HG03103 (cell line): ENCODE measurements around the gene HJV.

Experiments used
- ATAC-seq: cut with Tn5 transposase; IDR thresholded peaks from one replicate; pipeline ENCODE4 v1.9.1; 2021; ENCODE audit warnings: low read depth; ENCODE audit not compliant: unreplicated experiment

The HJV gene

DNA sequence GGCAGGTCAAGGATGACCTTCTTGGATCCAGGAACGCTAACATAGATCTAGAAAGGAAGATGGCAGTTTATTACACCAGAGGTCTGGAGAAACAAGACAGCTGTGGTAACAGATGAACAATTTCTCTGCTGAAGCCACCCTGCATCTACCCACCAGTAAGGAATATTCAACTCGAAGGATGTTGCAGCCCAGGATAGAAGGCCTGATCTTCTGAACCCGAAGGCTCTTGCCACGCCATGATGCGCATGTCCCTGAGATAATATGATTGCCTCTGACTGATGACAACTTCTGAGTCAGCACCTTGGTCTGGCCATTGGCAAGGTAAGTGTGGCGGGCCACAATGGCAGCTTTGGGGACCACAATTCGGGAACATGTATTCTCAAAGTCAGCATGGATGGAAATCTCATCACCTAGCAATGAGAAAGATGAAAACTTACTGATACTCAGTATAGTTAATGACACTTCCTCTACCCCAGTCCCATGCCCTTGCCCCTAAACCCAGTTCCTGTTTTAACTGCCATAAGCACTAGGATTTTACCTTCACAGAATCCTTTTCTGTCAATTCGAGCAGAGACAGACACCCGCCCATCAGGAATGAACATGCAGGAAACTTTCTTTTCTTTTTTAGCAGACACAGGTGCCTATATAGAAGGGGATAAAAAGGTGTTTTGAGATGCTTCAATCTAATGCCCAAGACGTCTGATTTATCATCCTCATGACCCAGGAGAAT, 27.0 kb downstream of the HJV start:
- ATAC-seq, result no peak

DNA sequence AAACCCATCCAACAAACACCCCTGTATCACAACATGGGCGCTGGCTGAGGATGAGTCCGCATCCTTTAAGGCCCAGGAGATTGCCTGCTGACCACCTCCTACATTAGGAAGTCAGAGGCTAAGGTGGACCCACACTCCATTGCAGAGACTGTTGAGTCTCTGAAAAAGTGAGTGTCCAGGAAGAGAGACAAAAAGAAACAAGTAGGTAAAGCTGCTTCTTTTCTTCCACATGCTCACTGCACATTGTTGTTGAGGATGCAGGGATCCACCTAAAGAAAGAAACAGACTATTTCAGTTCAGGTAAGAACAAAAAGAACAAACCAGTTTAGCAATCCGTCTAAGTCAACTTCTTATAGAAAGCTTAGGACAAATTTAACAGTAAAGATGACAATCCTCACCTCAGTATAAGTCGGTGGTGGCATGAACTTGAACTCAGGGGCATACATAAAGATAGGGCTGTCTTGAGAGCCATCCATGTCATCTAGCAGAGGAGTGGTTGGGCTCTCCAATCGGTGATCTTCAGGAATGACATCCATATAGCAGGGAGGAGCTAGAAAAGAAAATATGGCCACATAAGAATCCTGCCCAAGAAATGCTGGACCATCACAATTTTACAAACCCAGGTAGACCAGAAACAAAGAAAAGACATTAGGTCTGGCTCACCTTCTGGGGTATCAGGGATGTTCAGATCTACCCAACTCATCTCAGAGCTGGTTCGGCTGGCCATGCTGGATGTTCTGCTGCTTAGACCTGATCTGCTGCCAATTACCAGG, 27.7 kb downstream of the HJV start:
- ATAC-seq, result no peak

DNA sequence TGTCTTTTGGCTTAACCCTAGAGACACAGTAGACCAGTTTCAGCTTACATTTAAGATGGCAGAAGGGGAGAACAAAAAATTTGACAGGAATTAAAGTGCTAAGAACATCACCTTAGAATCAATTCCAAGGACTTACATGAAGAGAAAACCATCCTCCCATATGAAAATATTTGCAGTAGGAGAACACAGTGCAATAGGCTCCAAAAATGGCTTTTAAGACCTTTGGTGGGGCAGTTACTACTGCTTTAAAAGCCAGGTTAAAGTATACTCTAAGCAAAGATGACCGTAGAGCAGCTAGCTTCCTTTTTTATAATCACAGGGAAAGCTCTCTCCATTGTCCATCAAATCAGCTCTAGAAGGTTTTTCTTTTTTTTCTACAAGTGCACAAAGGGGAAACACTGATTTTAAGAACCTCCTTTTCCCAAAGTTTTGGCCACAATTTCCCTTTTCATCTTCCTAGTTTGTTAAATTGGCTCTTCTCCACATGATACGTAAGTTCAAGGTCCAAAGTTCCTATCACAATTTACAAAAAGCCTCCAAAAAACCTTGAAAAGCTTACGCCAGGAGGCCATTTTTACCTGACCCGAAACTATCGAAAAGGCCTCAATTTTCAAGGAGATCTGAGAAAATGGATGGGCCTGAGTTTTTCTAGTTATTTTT, 28.4 kb downstream of the HJV start:
- no peak for ATAC-seq

DNA sequence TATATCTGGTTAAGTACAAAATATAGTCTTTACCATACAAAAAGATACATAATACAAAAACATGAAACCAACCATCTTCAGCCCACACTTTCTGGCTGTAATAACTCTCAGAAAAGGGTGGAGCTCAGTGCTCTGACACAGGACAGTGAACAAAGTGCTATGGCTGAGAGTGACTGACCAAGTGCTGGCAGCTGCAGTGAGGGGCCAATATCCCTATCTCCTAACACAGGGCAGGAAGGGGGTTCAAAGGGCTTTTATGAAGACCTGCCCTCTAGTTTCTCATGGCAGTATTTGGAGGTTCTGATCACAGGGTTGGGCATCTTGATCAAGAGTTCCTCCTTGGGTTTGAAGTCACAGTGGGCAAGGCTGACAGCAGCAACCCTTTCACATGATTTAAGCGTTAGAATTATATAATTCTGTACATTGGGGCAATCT, 29.0 kb downstream of the HJV start:
- ATAC-seq, result no peak

DNA sequence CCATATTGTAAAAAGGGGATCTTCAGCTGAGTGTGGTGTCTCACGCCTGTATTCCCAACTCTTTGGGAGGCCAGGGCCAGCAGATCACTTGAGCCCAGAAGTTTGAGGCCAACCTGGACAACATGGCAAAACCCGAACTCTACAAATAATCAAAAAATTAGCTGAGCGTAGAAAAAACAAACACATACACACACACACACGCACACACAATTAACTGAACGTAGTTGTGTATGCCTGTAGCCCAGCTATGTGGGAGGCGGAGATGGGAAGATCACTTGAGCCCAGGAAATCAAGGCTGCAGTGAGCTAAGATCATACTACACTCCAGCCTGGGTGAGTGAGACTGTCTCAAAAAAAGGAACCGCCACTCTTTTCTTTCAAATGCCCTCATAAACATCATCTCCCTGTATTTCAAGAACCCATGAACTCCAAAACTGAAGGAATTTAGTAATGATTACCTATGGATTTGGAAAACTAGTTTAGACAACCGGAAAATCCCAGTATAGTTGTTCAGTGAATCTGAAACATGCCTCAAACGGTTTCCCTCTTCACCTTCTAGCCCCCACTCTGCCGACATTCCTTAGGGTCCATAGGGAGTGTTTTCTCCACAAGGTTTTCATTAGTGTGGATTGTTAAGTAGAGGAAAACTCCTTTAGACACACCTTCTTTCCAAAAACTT, 29.7 kb downstream of the HJV start:
- no peak for ATAC-seq

DNA sequence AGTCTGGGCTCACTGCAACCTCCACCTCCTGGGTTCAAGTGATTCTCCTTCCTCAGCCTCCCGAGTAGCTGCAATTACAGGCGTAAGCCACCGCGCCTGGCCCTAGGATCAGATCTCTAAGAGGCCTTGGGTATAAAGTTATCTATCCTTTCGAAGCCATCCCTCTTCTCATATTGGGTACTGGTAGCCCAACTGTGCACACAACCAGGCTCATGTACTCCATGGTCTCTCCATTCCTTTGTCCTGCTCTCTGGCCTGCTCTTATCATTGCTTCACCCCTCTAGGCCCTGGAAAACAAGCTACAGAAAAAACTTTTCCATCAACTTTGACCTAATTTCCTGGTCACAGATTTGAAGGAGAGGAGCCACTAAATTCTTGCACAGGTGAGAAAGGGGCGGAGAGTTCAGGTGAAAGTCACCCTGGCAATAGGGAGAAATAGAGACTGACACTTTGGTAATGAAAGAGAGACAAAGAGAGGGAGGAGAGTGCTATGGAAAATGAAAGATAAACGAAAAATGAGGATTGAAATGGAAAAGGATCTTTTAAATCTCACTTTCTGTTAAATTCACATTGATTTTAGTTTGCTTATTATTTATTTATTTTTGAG, 31.2 kb downstream of the HJV start:
- no peak for ATAC-seq

DNA sequence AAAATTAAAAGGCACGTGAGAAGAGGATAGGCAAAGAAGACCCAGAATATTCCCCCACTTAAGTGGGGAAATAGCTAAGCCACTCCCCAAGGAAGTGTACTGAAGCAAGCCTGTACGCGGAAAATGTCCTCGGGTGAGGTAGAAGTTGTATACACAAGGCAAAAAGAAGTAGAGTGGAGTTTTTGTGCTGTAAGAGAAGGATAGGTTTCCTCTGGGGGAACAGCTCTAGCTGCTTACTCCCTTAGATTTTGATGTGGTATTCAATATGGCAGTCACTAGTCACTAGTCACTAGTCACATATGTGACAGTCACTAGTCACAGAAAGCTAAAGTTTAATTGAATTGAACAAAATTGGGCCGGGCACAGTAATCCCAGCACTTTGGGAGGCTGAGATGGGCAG, 32.8 kb downstream of the HJV start:
- no peak for ATAC-seq

GRCh38 chr1:145987926-145988325, 33.6 kb downstream of the HJV start:
- no peak for ATAC-seq

- no peak for ATAC-seq
These were observed 35.0 kb downstream of the HJV start for GRCh38 chr1:145986551-145986950.

DNA sequence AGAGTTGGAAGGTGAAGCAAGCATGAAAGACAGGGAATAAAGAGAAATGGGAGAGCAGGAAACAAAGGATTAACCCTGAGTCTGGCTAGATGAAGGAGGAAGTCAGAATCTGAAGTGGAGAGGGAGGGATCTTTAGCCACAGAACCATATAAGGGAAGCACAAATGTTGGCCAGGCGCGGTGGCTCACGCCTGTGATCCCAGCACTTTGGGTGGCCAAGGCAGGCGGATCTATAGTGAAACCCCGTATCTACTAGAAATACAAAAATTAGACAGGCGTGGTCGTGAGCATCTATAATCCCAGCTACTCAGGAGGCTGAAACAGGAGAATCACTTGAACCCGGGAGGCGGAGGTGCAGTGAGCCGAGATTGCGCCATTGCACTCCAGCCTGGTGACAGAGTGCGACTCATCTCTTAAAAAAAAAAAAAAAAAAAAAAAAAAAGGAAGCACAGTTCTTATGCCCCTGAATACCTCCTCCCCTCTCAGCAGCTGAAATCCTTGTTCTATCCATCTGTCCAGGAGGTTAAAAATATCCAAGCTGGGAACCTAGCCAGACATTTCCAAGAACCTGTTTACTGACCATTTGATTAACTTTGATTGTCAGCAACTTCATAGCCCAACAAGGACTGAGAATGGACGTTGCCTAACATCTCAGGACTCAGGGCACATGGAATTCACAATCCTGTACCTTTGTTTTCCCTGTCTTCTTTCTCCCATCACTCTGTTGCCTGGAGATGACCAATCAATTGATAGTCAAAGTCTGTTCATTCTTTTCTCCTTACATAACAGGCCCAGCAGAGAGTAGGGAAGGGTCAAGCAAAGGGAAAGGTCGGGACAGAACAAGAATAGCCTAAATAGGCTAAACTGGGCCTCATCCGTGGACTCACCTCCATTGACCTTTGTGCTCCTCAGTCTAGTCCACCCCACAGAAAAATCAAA, 35.8 kb downstream of the HJV start:
- ATAC-seq, result no peak

- no peak for ATAC-seq
These were observed 36.4 kb downstream of the HJV start for GRCh38 chr1:145985129-145985501.

GRCh38 chr1:145983960-145984830, 37.3 kb downstream of the HJV start:
- no peak for ATAC-seq

- ATAC-seq, result no peak
These were observed 38.3 kb downstream of the HJV start for GRCh38 chr1:145983206-145983675.

- ATAC-seq, result no peak
These were observed 39.4 kb downstream of the HJV start for GRCh38 chr1:145982010-145982723.

- ATAC-seq, result no peak
These were observed 41.0 kb downstream of the HJV start for GRCh38 chr1:145980457-145980994.

GRCh38 chr1:145979746-145980456, 41.6 kb downstream of the HJV start:
- no peak for ATAC-seq
